ENCODE data around the gene DSCAM.
"Not testable (repeated sequence)": the region's sequence is repeated elsewhere in the genome, so short reads cannot be mapped to it uniquely, and the experiment has no call there.

Gene DSCAM
- total RNA-seq: 0 reads per million in 3 experiments

GRCh38 chr21:40846587-40847411 is at the start of gene DSCAM:
Gene DSCAM (minus strand): TSS chr21:40847158. CDS start chr21:40846661, 497 bp downstream.
- no peak for DNase-seq

GRCh38 chr21:40895697-40896096 is 48.7 kb upstream of the DSCAM start:
- DNase-seq: not testable (repeated sequence)

- no peak for DNase-seq
Measured at GRCh38 chr21:40886931-40887330, 40.0 kb upstream of the DSCAM start.

GRCh38 chr21:40886006-40886405 is 39.0 kb upstream of the DSCAM start:
- DNase-seq: no peak

- DNase-seq: no peak
Measured at GRCh38 chr21:40882192-40882915, 35.4 kb upstream of the DSCAM start.

GRCh38 chr21:40881767-40882166 is 34.8 kb upstream of the DSCAM start:
- DNase-seq: no peak

- no peak for DNase-seq
Measured at GRCh38 chr21:40871099-40871498, 24.1 kb upstream of the DSCAM start.

GRCh38 chr21:40863839-40864238 is 16.9 kb upstream of the DSCAM start:
- no peak for DNase-seq

- no peak for DNase-seq
Measured at GRCh38 chr21:40858517-40858916, 11.6 kb upstream of the DSCAM start.

GRCh38 chr21:40853956-40854688 is 7.2 kb upstream of the DSCAM start:
- no peak for DNase-seq

GRCh38 chr21:40852563-40852962 is 5.6 kb upstream of the DSCAM start:
- no peak for DNase-seq

- no peak for DNase-seq
Measured at GRCh38 chr21:40851749-40852148, 4.8 kb upstream of the DSCAM start.

GRCh38 chr21:40850071-40850470 is 3.1 kb upstream of the DSCAM start:
- no peak for DNase-seq

- DNase-seq: no peak
Measured at GRCh38 chr21:40847951-40848350, 993 bp upstream of the DSCAM start.

- no peak for DNase-seq
Measured at GRCh38 chr21:40846103-40846502, 855 bp downstream of the DSCAM start.

GRCh38 chr21:40845441-40845995 is 1.4 kb downstream of the DSCAM start:
- DNase-seq: no peak

GRCh38 chr21:40844935-40845334 is 2.0 kb downstream of the DSCAM start:
- DNase-seq: no peak

GRCh38 chr21:40842197-40842552 is 4.8 kb downstream of the DSCAM start:
- no peak for DNase-seq

GRCh38 chr21:40841524-40842196 is 5.3 kb downstream of the DSCAM start:
- no peak for DNase-seq

GRCh38 chr21:40840401-40841125 is 6.4 kb downstream of the DSCAM start:
- no peak for DNase-seq

- no peak for DNase-seq
Measured at GRCh38 chr21:40839521-40839920, 7.4 kb downstream of the DSCAM start.

GRCh38 chr21:40837456-40837855 is 9.5 kb downstream of the DSCAM start:
- no peak for DNase-seq
